ENCODE data around the gene HOXD9.

The HOXD9 gene

GRCh38 chr2:176112375-176113302 is 9.9 kb upstream of the HOXD9 start:
- Histone ChIP-seq H3K27me3 (peaks cover 100% of the 10 kb centered on the region), H3K4me1 (ENCODE audit: control insufficient read depth in 1 of 2, insufficient read depth in 1 of 2, low read depth in 1 of 2, low read length in 1 of 2) (peaks cover 0 to 3% of the 10 kb centered on the region in 2 experiments), H3K9me3 (no peaks in the 10 kb centered on the region), H3K36me3 (no peaks in the 10 kb centered on the region), H3K27ac (no peak overlapping the region), H3K4me3 (ENCODE audit: low read depth in 1 of 2, low read length in 1 of 2) (no peak overlapping the region)
- TF ChIP-seq CTCF (IDR thresholded peaks at IDR 0.05) = no peak

GRCh38 chr2:176114120-176114929 is 8.2 kb upstream of the HOXD9 start:
- Histone ChIP-seq H3K27me3 (peaks cover 100% of the 10 kb centered on the region), H3K4me3 (ENCODE audit: low read depth in 1 of 2, low read length in 1 of 2) (no peak overlapping the region), H3K4me1 (ENCODE audit: control insufficient read depth in 1 of 2, insufficient read depth in 1 of 2, low read depth in 1 of 2, low read length in 1 of 2) (peaks cover 3% of the 10 kb centered on the region in 2 experiments), H3K36me3 (no peaks in the 10 kb centered on the region), H3K9me3 (no peaks in the 10 kb centered on the region), H3K27ac (no peak overlapping the region)
- no peak for TF ChIP-seq CTCF (IDR thresholded peaks at IDR 0.05)

- Histone ChIP-seq H3K4me1 (ENCODE audit: control insufficient read depth in 1 of 2, insufficient read depth in 1 of 2, low read depth in 1 of 2, low read length in 1 of 2) (peaks cover 3% of the 10 kb centered on the region in 2 experiments), H3K27ac (no peak overlapping the region), H3K9me3 (no peaks in the 10 kb centered on the region), H3K36me3 (no peaks in the 10 kb centered on the region), H3K4me3 (ENCODE audit: low read depth in 1 of 2, low read length in 1 of 2) (no peak overlapping the region), H3K27me3 (peaks cover 100% of the 10 kb centered on the region)
- no peak for TF ChIP-seq CTCF (IDR thresholded peaks at IDR 0.05)
These were observed 7.4 kb upstream of the HOXD9 start for GRCh38 chr2:176114930-176115625.

GRCh38 chr2:176115883-176116813 is 6.4 kb upstream of the HOXD9 start, which contains the start of gene HOXD10:
TSS of gene HOXD10 (plus strand) at chr2:176116778. CDS start at chr2:176116834, 56 bp downstream.
- TF ChIP-seq CTCF (IDR thresholded peaks at IDR 0.05) = no peak
- H3K9me3 ChIP-seq = no peaks in the 10 kb centered on the region
- peaks cover 2 to 3% of the 10 kb centered on the region in 2 experiments for H3K4me1 ChIP-seq (ENCODE audit: control insufficient read depth in 1 of 2, insufficient read depth in 1 of 2, low read depth in 1 of 2, low read length in 1 of 2)
- peaks cover 100% of the 10 kb centered on the region for H3K27me3 ChIP-seq
- H3K27ac ChIP-seq = no peak within 1 kb of the TSS
- no peak within 1 kb of the TSS for H3K4me3 ChIP-seq (ENCODE audit: low read depth in 1 of 2, low read length in 1 of 2)
- H3K36me3 ChIP-seq = no peaks in the 10 kb centered on the region

Measured in neutrophil (primary cell).